Left cardiac atrium (tissue), 4 donors: ENCODE data around the gene TPD52L2. TPM values are rescaled to one million over a fixed set of nuclear protein-coding genes. Genes with fewer than 3 reads are reported as not detected.

Source experiments
- ATAC-seq, 2 donors: fragments of 200-7000 bp; cut with Tn5 transposase; one replicate each; pipeline ENCODE4 v1.9.1; 2020; ENCODE audit warnings: mild to moderate bottlenecking in 2 of 2, moderate library complexity in 2 of 2
- DNase-seq: peaks from one replicate; pipeline ENCODE4 v3.0.0-alpha.2; 2020
- intact Hi-C, 2 donors: fragments of 100-400 bp; cut with DNase I; formaldehyde crosslinking; loops; one replicate each; pipeline versions ENCODE4 v1.14.1 to v1.15.1; 2022 to 2023
- total RNA-seq, 2 donors: library from RNA; stranded (reverse); fragmentation: NEBNext Ultra II Directional; extraction: Animal tissue kit (Norgen Biotek cat#: 25700); gene quantifications; one replicate each; pipeline ENCODE4 v1.2.1, GENCODE V29; 2021
- donor health status: DM: no; HTN: yes; CAD: no.
- donor health status: DM: no; HTN: yes; CAD: no; lungs with severe emphysema.
- donor health status: DM: yes; HTN: yes; CAD: no.
- donor health status: Dilated cardiomyopathy.

The TPD52L2 gene
- total RNA-seq, 2 donors from 2014 or later = 67.5 to 68.7 TPM

DNA sequence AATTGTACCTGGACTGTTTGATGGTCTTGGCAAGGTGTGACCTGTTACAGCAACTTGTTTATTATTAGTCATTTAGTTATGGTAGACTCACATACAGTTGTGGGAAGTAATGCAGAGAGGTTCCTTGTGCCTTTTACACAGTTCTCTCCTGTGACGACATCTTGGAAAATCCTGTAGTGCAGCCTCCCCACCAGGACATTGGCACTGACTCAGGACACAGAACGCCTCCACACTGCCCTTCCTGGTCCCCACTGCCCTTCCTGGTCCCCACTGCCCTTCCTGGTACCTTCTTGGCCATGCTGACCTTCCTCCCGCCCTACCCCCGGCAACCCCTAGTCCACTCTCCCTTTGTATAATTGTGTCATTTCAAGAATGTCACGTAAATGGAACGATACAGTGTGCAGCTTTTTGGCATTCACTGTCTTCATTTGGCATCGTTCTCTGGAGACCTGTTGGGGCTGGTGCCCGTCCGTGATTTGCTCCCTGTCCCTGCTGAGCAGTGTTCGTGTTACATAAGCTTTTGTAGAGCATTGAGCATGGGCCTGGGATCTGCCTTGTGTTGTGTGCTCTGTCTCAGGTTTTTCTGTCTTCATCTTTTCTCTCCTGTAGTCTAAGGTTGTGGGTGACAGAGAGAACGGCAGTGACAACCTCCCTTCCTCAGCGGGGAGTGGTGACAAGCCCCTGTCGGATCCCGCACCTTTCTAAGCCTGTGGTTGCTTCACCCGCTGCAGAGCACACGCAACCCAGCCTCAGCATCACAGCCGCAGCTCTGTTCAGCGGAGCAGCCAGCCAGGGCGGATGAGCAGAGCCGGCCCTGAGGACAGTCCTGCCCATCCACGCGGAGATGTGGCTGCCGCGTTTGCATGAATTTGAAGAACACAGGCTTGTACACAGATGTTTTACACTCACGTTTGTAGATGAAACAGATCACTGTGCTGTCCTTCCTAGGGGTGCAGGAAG lies 24.5 kb downstream of the TPD52L2 start:
- ATAC-seq = no peak
- no peak for DNase-seq
- intact Hi-C loops = no loop called here

DNA sequence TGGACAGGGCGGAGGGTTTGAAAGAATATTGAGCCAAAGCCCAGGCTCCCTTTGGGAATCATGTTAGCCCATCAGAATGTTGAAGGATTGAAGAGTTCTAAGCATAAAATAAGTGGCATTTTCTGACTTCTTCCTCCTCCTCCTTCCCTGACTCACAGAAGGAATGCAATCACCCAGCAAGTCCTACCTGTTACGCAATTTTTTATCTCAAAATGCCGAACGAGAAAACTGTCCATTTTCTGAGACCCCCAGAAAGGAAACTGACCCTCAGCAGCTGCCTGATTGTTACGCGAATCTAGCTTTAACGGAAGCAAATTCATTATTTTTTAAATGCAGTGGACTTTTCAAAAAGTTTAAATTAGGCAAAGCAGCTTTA lies 25.1 kb downstream of the TPD52L2 start:
- ATAC-seq (no peak), DNase-seq (no peak)
- intact Hi-C loops = no loop called here

DNA sequence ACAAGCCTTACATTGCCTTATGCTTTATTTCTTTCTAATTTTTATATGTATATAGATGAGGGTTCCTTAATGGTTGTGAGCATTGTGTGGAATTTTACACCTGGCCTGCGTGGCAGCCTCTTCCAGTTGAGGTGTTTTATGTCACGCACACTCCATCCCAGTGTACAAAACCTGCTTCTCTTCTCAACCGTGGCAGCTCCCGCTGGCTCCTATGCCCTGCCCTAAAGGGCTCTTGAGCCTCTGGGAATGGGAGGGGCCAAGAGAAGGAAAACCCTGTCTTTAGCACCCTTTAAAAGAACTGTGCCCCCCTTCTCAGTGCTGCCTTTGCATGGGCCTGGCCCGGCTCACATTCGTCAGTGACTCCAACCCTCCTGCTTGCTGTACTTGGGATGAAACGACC lies 25.5 kb downstream of the TPD52L2 start:
- intact Hi-C loops = no loop called here
- no peak for DNase-seq

DNA sequence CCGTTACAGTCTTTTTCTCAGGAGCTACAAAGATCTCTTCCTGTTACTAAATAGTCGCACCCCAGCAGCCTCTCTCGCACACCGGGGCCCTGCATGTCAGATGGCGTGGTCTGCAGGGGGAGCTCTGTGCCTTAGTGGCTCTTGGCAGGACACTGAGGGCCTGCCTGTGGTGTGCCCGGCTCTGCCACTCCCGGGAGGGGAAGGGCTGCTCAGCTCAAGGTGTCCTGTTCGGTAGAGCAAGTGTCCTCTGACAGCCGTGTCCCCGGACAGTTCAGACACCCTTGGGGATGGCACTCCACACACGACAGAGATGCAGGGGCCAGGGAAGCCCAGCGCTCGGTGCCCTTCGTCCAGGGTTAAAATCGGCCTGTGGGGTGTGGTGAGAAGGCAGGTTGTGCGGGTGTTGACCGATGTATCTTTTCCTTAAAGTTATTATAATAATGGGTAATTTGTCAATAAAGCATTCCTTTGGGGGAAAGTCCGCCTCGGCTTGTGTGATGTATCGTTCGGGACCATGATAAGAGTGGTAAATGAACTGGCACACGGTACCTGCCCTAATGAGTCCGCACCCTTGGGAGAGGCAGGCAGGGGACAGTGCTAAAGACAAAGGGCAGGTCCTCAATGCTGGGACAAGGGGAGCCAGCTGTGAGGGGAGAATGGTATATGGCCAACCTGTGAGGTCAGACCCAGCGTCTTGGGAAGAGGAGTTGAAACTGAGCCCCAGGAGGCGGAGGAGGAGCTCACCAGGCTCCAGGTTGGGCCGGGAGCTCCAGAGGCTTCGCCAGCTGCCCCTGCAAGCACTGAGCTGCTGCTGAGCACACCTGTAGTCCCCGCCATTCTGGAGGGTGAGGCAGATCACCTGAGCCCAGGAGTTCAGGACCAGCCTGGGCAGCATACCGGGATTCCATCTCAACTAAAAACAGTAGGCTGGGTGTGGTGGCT lies 26.3 kb downstream of the TPD52L2 start:
- DNase-seq = no peak
- intact Hi-C loops = no loop called here
- no peak for ATAC-seq

More for the DNA sequence above, 25.5 kb downstream of the TPD52L2 start:
- ATAC-seq = no peak

DNA sequence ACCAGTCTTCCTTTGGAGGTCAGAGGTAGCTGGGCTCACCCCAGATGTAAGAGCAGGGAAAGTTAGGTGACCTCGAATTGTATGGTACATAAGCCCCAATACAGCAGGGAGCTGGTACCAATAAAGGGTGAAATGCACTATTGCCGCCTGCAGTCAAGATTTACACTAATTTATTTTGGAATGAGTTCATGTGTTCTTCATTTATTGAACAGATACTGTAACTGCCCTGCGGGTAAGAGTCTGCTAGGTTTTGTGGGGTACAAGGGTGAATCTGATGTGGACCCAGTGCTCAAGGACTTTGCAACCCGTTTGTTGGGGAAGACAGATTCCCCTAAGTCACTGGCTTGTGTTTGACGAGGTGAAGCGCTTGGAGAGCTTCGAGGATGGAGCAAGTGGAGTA lies 27.3 kb downstream of the TPD52L2 start:
- ATAC-seq = no peak
- DNase-seq = no peak
- intact Hi-C loops = no loop called here

DNA sequence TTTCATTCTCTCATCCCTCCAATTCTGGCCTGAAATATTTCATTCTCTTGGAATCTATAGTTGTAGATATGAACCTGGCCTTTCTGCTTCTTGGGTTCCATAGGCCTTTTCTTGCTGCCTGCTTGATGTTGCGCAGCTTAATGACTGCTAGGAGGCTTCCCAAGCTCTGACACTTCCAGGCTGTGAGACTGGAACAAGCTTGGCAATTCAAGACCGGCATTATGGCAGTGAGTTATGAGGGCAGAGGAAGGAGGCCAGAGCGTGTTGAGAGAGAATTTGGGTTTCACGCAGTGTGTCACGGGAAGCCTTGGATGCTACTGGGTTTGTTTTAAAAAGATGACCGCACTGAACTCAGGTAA lies 28.9 kb downstream of the TPD52L2 start:
- no peak for DNase-seq
- intact Hi-C loops = no loop called here
- no peak for ATAC-seq

DNA sequence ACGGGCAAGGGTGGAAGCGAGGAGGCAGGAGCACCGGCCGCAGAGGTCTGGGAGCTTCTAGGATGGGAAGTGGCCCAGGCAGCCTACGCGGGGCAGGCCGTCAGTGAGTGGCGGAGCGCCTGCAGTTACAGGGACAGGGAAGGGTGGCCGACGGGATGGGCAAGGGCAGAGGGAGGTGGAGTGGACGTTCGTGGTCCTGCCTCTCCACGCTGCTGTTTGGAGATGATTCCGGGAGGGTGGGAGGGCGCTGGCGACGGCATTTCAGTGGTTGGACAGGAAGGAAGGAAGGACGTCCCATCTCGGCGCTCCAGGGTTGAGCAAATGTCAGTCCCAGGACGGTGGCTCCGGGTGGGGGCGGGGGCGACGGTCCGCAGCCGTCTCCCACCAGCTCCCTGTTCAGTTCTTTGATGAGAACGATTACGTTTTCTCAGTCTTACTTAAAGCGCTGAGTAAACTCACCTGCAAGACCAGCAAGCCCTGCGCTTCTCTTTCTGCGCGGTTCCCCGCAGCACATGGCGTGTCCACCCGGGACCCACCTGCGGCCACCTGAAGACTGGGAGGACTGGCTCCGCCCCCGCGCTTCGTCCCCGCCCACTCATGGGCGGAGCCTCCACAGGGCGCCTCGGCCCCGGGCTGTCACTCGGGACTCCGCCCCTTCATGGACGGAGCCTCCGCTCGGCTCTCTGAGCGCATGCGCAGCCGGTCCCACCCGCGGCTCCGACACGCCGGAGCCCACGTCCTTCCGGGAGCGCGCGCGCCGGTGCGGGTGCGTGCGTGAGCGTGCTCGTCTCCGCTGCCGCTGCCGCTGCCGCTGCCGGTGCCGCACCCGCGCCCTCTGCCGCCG lies 29.5 kb downstream of the TPD52L2 start, which contains the start of gene DNAJC5:
DNAJC5 (plus strand) TSS at position 769 of the 844 bp plus-strand sequence. CDS start 33,220 bp downstream, outside the sequence.
- intact Hi-C loops = no loop called here
- DNase-seq = peak; percentile 97
- peak; percentile 94 to 96 for ATAC-seq

DNA sequence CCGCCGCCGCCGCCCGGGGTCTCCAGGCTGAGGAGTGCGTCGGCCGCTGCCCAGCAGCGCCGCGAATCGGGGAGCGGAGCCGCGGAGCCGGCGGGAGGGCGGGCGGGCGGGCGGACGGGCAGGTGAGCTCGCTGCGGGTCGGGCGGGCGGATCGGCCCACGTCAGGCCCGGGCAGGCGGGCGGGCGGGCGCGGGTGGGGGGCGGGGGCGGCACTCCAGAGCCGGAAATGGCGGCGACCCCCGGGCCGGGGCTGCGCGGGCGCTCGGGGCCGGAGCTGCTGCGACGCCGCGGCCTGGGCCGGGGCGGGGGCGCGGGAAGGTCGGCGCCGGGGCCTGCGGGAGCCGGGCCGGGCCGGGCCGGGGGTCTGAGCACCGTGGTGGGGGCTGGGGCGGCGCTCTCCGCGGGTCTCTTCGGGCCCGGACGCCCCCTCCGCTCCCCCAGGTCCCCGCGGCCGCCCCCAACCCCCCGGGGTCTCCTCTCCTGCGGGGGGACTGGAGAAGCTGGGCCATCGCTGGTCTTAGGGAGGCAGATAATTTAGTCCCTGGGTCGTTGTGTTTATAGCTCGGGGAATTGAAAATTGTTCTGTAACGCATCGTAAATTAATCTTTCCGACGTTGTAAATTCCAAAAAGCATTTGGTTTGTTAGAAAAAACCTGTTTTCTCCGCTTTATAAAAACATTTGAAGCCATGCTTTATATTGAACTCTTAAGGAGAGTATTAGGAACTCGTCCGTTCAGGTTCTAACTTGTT lies 30.3 kb downstream of the TPD52L2 start:
- ATAC-seq (no peak), DNase-seq (no peak)
- intact Hi-C loops = no loop called here

DNA sequence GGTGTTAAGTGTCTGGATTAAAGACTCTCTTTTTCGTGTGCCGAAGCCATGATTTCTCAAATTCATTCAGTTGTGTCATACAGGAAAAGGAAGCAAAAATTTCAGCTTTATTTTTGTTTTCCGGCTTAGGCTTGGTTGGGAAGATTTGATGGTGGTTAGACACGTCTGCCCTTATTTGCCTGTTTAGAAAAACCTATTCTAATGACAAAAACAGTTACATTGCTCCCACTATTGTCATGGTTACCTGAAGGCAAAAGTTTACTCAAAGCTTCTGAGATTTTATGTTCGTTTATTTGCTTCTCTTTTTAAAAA lies 30.8 kb downstream of the TPD52L2 start:
- ATAC-seq (no peak), DNase-seq (no peak)
- intact Hi-C loops = no loop called here

DNA sequence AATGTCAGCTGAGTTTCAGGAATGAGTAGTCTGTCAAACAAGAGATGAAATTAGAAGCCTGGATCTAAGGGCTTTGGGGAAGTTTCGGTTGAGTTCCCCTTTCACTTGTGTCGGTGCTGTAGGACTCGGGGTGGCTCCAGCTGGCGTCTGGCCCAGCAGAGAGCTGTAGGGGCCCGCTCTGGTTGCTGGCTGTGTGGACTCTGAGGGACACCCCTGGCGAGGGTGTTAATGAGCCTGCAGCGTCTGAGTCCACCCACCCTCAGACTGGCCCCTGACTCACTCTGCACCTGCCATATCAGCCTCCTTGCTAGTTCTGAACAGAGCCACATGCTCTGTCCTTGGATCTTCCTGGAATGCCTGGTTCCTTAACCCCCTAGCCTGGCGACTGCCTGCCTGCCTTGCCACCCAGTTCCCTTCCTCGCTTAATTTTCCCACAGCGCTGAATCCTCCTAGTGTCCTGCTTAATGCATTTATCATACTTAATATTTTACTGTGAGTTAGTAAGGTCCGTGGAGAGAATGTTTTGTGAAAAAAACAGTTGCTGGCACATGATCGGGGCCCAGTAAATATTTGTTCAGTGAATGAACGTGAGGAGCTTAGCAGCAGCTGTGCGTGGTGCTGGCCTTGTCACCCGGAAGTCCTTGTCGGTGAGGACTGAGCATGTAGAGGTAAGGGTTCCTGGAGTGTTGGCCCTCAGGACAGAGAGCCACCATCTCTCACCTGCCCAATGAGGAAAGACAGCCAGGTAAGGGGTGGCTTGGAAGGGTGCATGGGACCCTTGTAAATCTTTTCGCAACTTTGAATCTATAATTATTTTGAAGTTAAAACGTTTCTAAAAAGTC lies 31.4 kb downstream of the TPD52L2 start:
- DNase-seq (peak; percentile 58), ATAC-seq (peak; percentile 16 to 22)
- intact Hi-C loops = no loop called here

DNA sequence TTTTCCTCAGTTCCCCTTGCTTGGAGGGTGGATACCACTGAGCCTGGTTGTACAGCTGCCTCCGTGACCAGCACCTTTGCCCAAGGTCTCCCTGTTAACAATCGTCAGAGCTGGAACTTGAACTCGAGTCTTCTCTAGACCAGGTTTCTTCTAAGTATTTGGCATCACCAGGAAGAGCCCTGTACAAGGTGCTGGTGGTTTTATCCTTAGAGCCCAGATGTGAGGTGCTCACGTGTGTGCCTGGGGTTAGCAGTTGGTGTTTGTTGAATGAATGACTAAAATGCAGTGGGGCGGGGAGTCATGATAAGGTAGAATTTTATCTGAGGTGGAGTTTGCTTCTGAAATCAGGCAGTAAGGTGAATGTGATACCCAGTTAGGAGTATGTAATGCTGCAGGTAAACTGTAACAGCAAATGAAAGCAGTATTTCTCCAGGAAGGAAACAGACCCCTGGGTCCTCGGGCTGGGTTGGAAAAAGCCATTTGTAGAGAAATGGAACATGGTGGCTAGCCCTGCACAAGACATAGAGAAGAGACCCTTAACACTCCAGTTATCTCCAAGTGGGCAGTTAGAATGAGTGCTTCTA lies 33.0 kb downstream of the TPD52L2 start:
- ATAC-seq (no peak), DNase-seq (no peak)
- intact Hi-C loops = no loop called here

DNA sequence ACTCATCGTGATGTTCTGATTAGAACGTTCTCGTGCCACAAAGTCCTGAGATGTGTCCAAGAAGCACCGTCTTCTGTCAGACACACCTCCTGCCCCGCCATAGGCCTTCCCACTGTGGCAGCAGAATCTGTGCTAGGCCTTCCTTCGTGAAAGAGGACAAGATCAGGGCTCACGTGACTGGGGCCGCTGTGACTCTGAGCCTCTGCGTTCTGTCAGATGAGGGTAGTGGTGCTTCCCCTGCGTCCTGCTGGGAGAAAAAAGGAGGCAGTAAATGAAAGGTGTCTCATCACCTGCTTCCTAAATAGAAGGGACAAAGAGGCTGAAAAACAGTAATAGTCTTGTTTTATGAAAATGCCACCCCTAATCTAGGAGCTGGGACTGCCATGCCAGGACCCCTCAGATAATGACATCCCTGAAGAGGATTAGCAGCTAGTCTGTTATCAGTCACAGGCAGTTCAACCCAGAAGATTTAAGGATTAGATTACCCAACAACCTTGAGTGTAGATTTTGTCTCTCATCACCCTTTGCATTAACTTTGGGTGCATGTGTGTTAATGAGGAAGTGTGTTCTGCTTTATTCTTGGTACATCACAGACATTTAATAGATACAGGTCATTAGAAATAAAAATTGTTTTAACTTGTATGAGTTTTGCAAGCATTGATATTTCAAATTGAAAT lies 34.0 kb downstream of the TPD52L2 start:
- no peak for ATAC-seq
- intact Hi-C loops = no loop called here
- peak; percentile 43 for DNase-seq

DNA sequence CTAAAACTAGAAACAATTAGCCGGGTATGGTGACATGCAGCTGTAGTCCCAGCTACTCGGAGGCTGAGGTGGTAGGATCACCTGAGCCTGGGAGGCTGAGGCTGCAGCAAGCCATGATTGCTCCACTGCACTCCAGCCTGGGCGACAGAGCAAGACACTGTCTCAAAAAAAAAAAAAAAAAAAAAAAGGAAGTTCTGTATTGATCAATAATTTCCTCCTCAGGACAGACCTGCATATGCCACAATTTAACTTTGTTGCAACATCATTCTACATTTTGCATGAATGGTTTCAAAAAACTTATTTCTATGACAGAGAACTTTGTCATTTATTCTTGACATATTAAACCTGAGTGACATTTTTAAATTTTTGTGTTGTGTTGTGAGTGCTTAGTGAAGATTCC lies 35.3 kb downstream of the TPD52L2 start:
- ATAC-seq (no peak), DNase-seq (no peak)
- intact Hi-C loops = no loop called here

DNA sequence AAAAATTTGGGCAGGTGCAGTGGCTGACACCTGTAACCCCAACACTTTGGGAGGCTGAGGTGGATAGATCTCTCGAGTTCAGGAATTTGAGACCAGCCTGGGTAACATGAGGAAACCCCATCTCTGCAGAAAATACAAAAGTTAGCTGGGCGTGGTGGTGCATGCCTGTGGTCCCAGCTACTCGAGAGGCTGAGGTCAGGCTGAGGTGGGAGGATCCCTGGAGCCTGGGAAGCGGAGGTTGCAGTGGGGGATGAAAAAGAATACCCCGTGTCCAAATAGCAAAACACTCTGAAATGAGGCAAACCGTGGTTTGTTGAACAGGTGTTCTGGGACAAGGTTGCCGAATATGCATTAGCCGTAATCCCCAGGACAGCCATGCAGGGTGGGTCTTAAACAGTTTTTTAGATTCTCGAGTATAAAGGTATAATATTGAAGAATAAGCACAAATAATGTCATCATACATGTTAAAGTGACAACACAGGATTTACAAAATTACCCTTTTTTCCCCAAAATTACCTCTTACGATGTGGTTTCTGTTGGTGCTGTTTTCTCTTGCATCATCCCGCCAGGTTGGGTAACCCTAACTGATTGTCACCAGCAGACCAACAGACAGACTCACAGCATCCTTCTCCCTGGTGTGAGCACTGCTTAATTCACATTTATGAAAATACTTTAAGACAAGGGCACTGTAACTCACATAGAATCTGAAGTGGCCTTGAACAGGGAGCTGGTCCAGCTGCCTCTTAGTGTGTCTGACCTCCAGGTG lies 38.9 kb downstream of the TPD52L2 start:
- DNase-seq (no peak), ATAC-seq (no peak)
- intact Hi-C loops = no loop called here

DNA sequence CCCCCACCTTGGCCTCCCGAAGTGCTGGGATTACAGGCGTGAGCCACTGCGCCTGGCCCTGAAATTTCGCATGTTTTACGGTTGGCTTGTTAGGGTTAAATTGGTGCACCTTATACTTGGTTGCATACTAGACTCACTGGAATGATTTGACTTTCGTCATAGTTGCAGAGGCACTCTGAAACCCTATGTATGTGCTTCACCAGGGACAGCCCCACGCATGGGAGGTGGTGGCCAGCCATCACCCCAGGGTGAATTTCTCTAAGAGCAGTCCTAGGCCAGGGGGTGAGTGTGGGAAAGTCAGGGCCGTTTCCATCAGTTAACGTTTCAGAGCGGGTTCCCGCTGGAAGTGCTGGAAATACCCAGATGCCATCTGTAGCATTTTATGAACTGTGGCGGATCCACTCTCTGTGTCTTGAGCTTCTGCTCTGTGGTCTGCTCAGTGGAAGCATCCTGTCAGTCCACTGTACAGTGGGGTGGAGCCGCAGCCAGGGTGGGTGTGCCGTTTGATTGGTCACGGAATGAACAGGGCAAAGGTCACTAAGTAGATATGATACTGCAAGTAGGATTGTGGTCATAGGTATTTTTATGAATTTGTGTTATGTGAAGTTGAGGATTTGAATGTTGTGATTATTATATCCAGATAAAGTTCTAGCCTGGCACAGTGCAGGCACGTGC lies 43.1 kb downstream of the TPD52L2 start:
- intact Hi-C loops = loop anchor here (5.0 kb wide), 1 partner anchor 64 kb away; no protein-coding TSS in a partner anchor
- DNase-seq = no peak

More for the DNA sequence above, 43.1 kb downstream of the TPD52L2 start:
- ATAC-seq = peak in 1 of 2 donors; percentile 21
